ENCODE data around the gene KCNIP3.

GRCh38 chr2:95344656-95345055, 47.5 kb downstream of the KCNIP3 start:
- no peak for TF ChIP-seq FOXA1 (IDR thresholded peaks at IDR 0.05)
- no peak for TF ChIP-seq CTCF (IDR thresholded peaks at IDR 0.05; ENCODE audit: low read depth, low read length, missing input control)
- TF ChIP-seq TAF1 (conservative IDR thresholded peaks at IDR 0.05): no peak
- TF ChIP-seq JUND (IDR thresholded peaks at IDR 0.05): no peak
- no peak for TF ChIP-seq EGR1 (IDR thresholded peaks at IDR 0.05; ENCODE audit: low read depth in 2 of 2)
- TF ChIP-seq RAD21 (IDR thresholded peaks at IDR 0.05): no peak
- TF ChIP-seq GABPA (IDR thresholded peaks at IDR 0.05 in 1 of 2, conservative IDR thresholded peaks at IDR 0.05 in 1 of 2): no peak
- no peak for TF ChIP-seq NR2F2 (IDR thresholded peaks at IDR 0.05)
- no peak for TF ChIP-seq REST (IDR thresholded peaks at IDR 0.05)
- TF ChIP-seq YY1 (IDR thresholded peaks at IDR 0.05): no peak

All from liver (tissue), 3 donors.